MM.1S (cell line): ENCODE data around the gene LIN7A.

Experiments used
- EZH2 ChIP-seq: fragments of 300-600 bp; sonication (generic); optimal IDR thresholded peaks from 2 replicates; pipeline ENCODE3; 2017; ENCODE audit warnings: low read depth, mild to moderate bottlenecking, antibody characterized with exemption, low read length, mixed read lengths
- EZH2phosphoT487 ChIP-seq: fragments of 300-600 bp; sonication (generic); IDR thresholded peaks from 2 replicates; pipeline ENCODE4 v1.6.1; 2018; ENCODE audit warnings: antibody characterized with exemption, low read length
- TF ChIP-seq, protein P1 (sequence below): fragments of 300-600 bp; sonication (generic); IDR thresholded peaks from 2 replicates; pipeline ENCODE4 v1.5.1; 2016; ENCODE audit warnings: antibody characterized with exemption, low read length, mixed read lengths

GRCh38 chr12:80814453-80814852, 123.3 kb downstream of the LIN7A start:
- TF ChIP-seq, protein P1, sequence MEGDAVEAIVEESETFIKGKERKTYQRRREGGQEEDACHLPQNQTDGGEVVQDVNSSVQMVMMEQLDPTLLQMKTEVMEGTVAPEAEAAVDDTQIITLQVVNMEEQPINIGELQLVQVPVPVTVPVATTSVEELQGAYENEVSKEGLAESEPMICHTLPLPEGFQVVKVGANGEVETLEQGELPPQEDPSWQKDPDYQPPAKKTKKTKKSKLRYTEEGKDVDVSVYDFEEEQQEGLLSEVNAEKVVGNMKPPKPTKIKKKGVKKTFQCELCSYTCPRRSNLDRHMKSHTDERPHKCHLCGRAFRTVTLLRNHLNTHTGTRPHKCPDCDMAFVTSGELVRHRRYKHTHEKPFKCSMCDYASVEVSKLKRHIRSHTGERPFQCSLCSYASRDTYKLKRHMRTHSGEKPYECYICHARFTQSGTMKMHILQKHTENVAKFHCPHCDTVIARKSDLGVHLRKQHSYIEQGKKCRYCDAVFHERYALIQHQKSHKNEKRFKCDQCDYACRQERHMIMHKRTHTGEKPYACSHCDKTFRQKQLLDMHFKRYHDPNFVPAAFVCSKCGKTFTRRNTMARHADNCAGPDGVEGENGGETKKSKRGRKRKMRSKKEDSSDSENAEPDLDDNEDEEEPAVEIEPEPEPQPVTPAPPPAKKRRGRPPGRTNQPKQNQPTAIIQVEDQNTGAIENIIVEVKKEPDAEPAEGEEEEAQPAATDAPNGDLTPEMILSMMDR = no peak
- TF ChIP-seq EZH2phosphoT487 (no peak), EZH2 (no peak)
